Purkinje cell (primary cell): ENCODE results near the gene NDUFB5. TPM values are rescaled to one million over a fixed set of nuclear protein-coding genes. Genes with fewer than 3 reads are reported as not detected.

Source experiments
- polyA plus RNA-seq: library from polyadenylated mRNA; unstranded; fragments of >200 nt; fragmentation: Nextera tagmentation; gene quantifications from 2 replicates; pipeline ENCODE4 v1.2.1, GENCODE V29; 2014

The NDUFB5 gene
- polyA plus RNA-seq: 394 and 473 TPM in 2 replicates

GRCh38 chr3:179604321-179605078 is at the start of gene NDUFB5, which contains the start of gene MRPL47:
TSS of gene NDUFB5 (plus strand) at chr3:179604794. CDS start at chr3:179604816, 22 bp downstream.
TSS of gene MRPL47 (minus strand) at chr3:179604638. CDS start at chr3:179604624, 14 bp downstream.

GRCh38 chr3:179562591-179563270 is 41.9 kb upstream of the NDUFB5 start, which contains the start of gene ACTL6A:
TSS of gene ACTL6A (plus strand) at chr3:179562926. CDS start at chr3:179563093, 167 bp downstream.

GRCh38 chr3:179652447-179653095 is 48.0 kb downstream of the NDUFB5 start, which contains the start of gene USP13:
TSS of gene USP13 (plus strand) at chr3:179653040. CDS start at chr3:179653226, 186 bp downstream.

Other genes with a start within 250 kb of the NDUFB5 start
- gene GNB4, start 153.3 kb upstream of the NDUFB5 start, polyA plus RNA-seq: 2.2 and 4.8 TPM in 2 replicates
- gene ACTL6A, start 41.9 kb upstream of the NDUFB5 start, polyA plus RNA-seq: 10.2 and 10.5 TPM in 2 replicates
- 207 and 261 TPM in 2 replicates for gene MRPL47, start 156 bp upstream of the NDUFB5 start, polyA plus RNA-seq
- gene USP13, start 48.2 kb downstream of the NDUFB5 start, polyA plus RNA-seq: 4.0 and 4.8 TPM in 2 replicates